NT2/D1 (cell line): Measurements from ENCODE around the gene CHTOP.
"Not testable (repeated sequence)": the region's sequence is repeated elsewhere in the genome, so short reads cannot be mapped to it uniquely, and the experiment has no call there.

Source experiments
- DNase-seq: peaks from one replicate; pipeline ENCODE4 v3.0.0-alpha.2; 2011; ENCODE audit warnings: low read depth, low spot score
- H3K27me3 ChIP-seq: 2 replicates; pipeline ENCODE4 v1.6.0; 2011; ENCODE audit warnings: mild to moderate bottlenecking; ENCODE audit not compliant: insufficient read length, insufficient read depth
- H3K36me3 ChIP-seq: 2 replicates; pipeline ENCODE4 v1.6.1; 2011; ENCODE audit warnings: mild to moderate bottlenecking, low read length, mixed read lengths; ENCODE audit not compliant: insufficient read depth, insufficient read length
- H3K4me1 ChIP-seq: 2 replicates; pipeline ENCODE4 v1.5.1; 2011; ENCODE audit not compliant: insufficient read depth, insufficient read length
- H3K4me3 ChIP-seq: 2 replicates; pipeline ENCODE4 v1.5.1; 2011; ENCODE audit warnings: low read depth; ENCODE audit not compliant: insufficient read length
- H3K9ac ChIP-seq: 2 replicates; pipeline ENCODE4 v1.6.0; 2011; ENCODE audit warnings: low read depth; ENCODE audit not compliant: insufficient read length
- H3K9me3 ChIP-seq: 2 replicates; pipeline ENCODE4 v1.5.1; 2011; ENCODE audit warnings: mild to moderate bottlenecking, low read length; ENCODE audit not compliant: insufficient read depth
- SUZ12 ChIP-seq: IDR thresholded peaks from 2 replicates; pipeline ENCODE4 v1.6.1; 2011; ENCODE audit not compliant: insufficient read length, insufficient read depth; ENCODE audit errors: extremely low read depth
- YY1 ChIP-seq: IDR thresholded peaks from 2 replicates; pipeline ENCODE4 v1.6.1; 2011; ENCODE audit not compliant: insufficient read length, insufficient read depth
- ZNF274 ChIP-seq: IDR thresholded peaks from 2 replicates; pipeline ENCODE4 v1.6.1; 2011; ENCODE audit warnings: mild to moderate bottlenecking, low read depth, low read length

CHTOP gene

DNA sequence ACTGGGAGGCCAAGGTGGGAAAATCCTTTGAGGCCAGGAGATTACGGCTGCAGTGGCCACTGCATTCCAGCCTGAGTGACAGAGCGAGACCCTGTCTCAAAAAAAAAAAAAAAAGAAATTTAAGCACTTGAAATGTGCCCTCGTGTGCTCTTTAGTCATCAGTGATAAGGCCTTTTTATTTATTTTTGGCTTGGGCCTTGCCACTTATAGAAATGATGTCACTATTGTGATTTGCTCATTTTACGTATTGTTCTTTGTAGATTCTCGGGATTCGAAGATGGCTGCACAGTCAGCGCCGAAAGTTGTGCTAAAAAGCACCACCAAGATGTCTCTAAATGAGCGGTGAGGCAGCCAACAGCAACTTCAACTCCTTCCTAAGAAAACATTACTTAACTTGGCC, 2.4 kb downstream of the CHTOP start:
- Histone ChIP-seq H3K27me3 (no peaks in the 10 kb centered on the region), H3K36me3 (peaks cover 72% of the 10 kb centered on the region), H3K4me1 (no peaks in the 10 kb centered on the region), H3K9me3 (no peaks in the 10 kb centered on the region), H3K4me3 (no peak overlapping the region), H3K9ac (no peak overlapping the region)
- DNase-seq = no peak
- no peak for TF ChIP-seq SUZ12
- no peak for TF ChIP-seq ZNF274

DNA sequence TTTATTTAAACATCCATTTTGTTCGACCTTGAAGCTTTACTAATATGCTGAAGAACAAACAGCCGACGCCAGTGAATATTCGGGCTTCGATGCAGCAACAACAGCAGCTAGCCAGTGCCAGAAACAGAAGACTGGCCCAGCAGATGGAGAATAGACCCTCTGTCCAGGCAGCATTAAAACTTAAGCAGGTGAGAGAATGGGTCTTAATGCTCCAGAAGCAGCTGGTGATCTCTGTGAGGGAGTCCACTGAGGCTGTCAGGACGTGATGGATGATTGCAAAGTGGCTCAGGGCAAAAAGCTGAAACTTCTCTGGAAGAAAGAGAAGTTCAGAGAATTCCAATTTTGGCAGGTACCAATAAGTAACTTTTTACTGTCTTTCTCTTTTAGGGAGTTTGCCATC, 4.4 kb downstream of the CHTOP start:
- peaks cover 84% of the 10 kb centered on the region for H3K36me3 ChIP-seq
- no peaks in the 10 kb centered on the region for H3K4me1 ChIP-seq
- no peaks in the 10 kb centered on the region for H3K27me3 ChIP-seq
- no peak for DNase-seq
- H3K9me3 ChIP-seq = no peaks in the 10 kb centered on the region
- H3K4me3 ChIP-seq = no peak overlapping the region
- TF ChIP-seq SUZ12 = no peak
- TF ChIP-seq ZNF274 = no peak
- no peak for TF ChIP-seq YY1
- H3K9ac ChIP-seq = no peak overlapping the region

DNA sequence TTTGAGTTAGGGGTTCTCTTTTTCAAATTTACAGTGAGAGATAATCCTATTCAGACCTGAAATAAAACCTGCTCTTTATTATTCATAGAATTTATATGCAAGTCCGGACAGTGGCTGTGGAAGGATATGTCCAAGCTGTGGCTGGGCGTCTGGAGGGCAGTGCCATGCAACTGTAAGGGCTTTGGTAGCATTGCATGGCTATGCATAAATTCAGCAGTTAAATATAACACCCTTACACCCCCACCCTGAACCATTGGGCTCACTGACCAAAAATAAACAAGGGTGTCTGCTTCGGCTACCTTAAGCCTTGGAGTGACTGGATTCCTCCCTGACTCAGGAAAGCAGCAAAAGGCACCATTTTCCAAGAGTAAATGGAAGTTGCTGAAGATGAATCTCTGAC, 5.4 kb downstream of the CHTOP start:
- Histone ChIP-seq H3K9me3 (no peaks in the 10 kb centered on the region), H3K9ac (no peak overlapping the region), H3K27me3 (no peaks in the 10 kb centered on the region), H3K4me1 (no peaks in the 10 kb centered on the region), H3K4me3 (no peak overlapping the region), H3K36me3 (peaks cover 94% of the 10 kb centered on the region)
- TF ChIP-seq ZNF274 (no peak), SUZ12 (no peak)
- DNase-seq = no peak

DNA sequence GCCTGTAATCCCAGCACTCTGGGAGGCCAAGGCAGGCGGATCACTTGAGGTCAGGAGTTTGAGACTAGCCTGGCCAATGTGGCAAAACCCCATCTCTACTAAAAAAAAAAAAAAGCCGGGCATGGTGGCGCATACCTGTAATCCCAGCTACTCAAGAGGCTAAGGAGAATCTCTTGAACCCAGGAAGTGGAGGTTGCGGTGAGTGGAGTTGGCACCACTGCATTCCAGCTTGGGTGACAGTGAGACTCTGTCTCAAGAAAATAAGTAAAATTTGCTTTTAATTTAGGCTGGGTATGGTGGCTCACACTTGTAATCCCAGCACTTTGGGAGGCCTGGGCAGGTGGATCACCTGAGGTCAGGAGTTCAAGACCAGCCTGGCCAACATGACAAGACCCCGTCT, 6.3 kb downstream of the CHTOP start:
- not testable (repeated sequence) for H3K4me3 ChIP-seq, DNase-seq, H3K9ac ChIP-seq, H3K27me3 ChIP-seq, H3K9me3 ChIP-seq, H3K4me1 ChIP-seq
- H3K36me3 ChIP-seq = peaks cover 99% of the 10 kb centered on the region

DNA sequence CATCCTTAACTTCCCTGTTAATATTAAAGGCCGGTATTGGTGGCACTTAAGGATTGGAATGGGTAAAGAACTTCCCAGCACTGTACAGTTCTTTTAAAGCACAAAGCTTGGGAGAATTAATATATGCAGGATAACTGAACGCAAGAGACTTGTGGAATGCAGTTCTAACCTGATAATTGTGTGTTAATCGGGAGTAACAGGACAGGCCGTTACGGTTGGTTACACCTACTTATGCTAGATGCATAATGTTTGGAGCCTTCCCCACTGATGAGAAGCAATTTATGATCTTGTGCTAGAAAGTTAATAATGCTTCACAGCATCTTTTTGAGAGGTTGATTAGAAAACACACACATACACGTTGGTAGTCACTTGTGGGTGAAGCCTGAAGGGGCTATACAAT, 7.0 kb downstream of the CHTOP start:
- H3K27me3 ChIP-seq = no peaks in the 10 kb centered on the region
- no peak for TF ChIP-seq YY1
- no peak for TF ChIP-seq ZNF274
- TF ChIP-seq SUZ12 = no peak
- no peaks in the 10 kb centered on the region for H3K4me1 ChIP-seq
- no peak overlapping the region for H3K9ac ChIP-seq
- H3K36me3 ChIP-seq = peaks cover 99% of the 10 kb centered on the region
- no peaks in the 10 kb centered on the region for H3K9me3 ChIP-seq
- no peak overlapping the region for H3K4me3 ChIP-seq
- DNase-seq = no peak

DNA sequence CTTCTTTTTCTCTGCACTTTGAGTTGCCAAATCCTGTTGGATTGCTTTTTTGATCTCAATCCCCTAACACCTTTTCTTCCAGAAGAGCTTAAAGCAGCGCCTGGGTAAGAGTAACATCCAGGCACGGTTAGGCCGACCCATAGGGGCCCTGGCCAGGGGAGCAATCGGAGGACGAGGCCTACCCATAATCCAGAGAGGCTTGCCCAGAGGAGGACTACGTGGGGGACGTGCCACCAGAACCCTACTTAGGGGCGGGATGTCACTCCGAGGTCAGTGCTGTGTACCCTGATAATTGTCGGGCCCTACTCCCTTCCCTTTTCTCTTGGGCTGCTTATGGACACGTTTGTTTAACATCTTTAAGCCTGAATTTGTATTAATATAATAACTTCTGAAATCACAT, 8.3 kb downstream of the CHTOP start:
- H3K4me1 ChIP-seq = no peaks in the 10 kb centered on the region
- H3K9me3 ChIP-seq = no peaks in the 10 kb centered on the region
- H3K4me3 ChIP-seq = no peak overlapping the region
- H3K36me3 ChIP-seq = peaks cover 99% of the 10 kb centered on the region
- no peaks in the 10 kb centered on the region for H3K27me3 ChIP-seq
- H3K9ac ChIP-seq = no peak overlapping the region
- no peak for DNase-seq
- no peak for TF ChIP-seq ZNF274
- TF ChIP-seq SUZ12 = no peak
- TF ChIP-seq YY1 = no peak

DNA sequence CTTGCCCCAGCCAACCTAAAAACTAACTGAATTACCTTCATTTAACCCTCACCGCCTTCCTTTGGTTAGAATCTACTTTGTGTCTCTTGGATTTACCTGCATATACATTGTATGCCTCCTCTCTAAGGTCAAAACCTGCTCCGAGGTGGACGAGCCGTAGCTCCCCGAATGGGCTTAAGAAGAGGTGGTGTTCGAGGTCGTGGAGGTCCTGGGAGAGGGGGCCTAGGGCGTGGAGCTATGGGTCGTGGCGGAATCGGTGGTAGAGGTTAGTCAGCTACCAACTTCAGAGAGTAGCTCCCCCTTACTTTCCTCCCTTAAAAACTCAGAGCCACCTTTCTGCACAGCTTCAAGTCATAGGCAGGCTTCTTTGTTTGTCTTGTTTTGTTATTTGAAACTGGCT, 9.2 kb downstream of the CHTOP start:
- no peak for DNase-seq
- Histone ChIP-seq H3K9me3 (no peaks in the 10 kb centered on the region), H3K27me3 (no peaks in the 10 kb centered on the region), H3K36me3 (peaks cover 93% of the 10 kb centered on the region), H3K4me1 (no peaks in the 10 kb centered on the region), H3K4me3 (no peak overlapping the region), H3K9ac (no peak overlapping the region)
- TF ChIP-seq YY1 (no peak), SUZ12 (no peak), ZNF274 (no peak)

DNA sequence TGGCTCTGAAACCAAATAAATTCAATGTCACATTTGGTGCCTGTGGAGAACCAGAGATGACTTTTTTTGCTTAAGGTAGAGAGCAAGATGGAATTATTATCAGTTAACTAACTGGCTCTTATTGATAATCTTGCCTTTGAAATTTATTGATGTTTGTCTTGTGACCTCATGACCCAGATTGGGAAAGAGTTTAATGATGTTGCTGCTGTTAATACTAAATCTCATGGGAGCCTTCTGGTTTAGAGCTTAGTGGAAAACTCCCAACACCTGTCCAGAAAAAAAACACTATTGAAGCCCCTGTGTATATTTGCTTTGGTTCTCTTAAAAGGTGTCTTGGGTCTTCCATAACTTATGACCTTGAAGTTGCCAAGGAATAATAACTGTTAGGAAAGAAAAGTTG, 9.9 kb downstream of the CHTOP start:
- Histone ChIP-seq H3K4me1 (no peaks in the 10 kb centered on the region), H3K4me3 (no peak overlapping the region), H3K9ac (no peak overlapping the region), H3K36me3 (peaks cover 86% of the 10 kb centered on the region), H3K9me3 (no peaks in the 10 kb centered on the region), H3K27me3 (no peaks in the 10 kb centered on the region)
- no peak for DNase-seq
- TF ChIP-seq SUZ12 = no peak
- no peak for TF ChIP-seq YY1
